Gastrocnemius medialis (tissue), 4 donors: ENCODE results near the gene ADAMTS15. TPM values are rescaled to one million over a fixed set of nuclear protein-coding genes. Genes with fewer than 3 reads are reported as not detected.
A peak's percentile ranks its signal among the peaks of the same experiment; 100 is the strongest.
"Not testable (repeated sequence)": the region's sequence is repeated elsewhere in the genome, so short reads cannot be mapped to it uniquely, and the experiment has no call there.

Experiments
- ATAC-seq, 2 donors: fragments of 150-250 bp; one replicate each; pipeline ENCODE4 v1.9.1; 2016
- DNase-seq, 2 donors: peaks; one replicate each; pipeline ENCODE4 v3.0.0-alpha.2; 2019
- H3K27ac ChIP-seq, 4 donors: fragments of 200-600 bp; sonication (generic); 1 replicate in 1 of 4; 2 replicates in 3 of 4; pipeline ENCODE4 v1.5.1; 2016 to 2018; ENCODE audit warnings: mild to moderate bottlenecking in 2 of 4, moderate library complexity in 1 of 4
- H3K27me3 ChIP-seq, 3 donors: fragments of 200-600 bp; sonication (generic) in 2 of 3; 1 replicate in 1 of 3; 2 replicates in 2 of 3; pipeline versions ENCODE4 v1.5.1 to v1.6.0; 2016 to 2019; ENCODE audit warnings: mild to moderate bottlenecking in 1 of 3, moderate library complexity in 1 of 3
- H3K36me3 ChIP-seq, 2 donors: fragments of 200-600 bp; sonication (generic) in 1 of 2; one replicate each; pipeline ENCODE4 v1.5.1; 2017 to 2018
- H3K4me1 ChIP-seq, 2 donors: fragments of 200-600 bp; sonication (generic) in 1 of 2; one replicate each; pipeline ENCODE4 v1.5.1; 2016 to 2017; ENCODE audit warnings: mild to moderate bottlenecking in 2 of 2
- H3K4me3 ChIP-seq, 4 donors: fragments of 200-600 bp; sonication (generic) in 3 of 4; 1 replicate in 1 of 4; 2 replicates in 3 of 4; pipeline ENCODE4 v1.5.1; 2016 to 2019; ENCODE audit warnings: mild to moderate bottlenecking in 2 of 4
- H3K9me3 ChIP-seq, 3 donors: fragments of 200-600 bp; sonication (generic) in 2 of 3; 1 replicate in 1 of 3; 2 replicates in 2 of 3; pipeline ENCODE4 v1.5.1; 2016 to 2019
- POLR2A ChIP-seq, 2 donors: fragments of 450-650 bp; IDR thresholded peaks; one replicate each; pipeline ENCODE4 v1.6.1; 2017; ENCODE audit warnings: antibody characterized with exemption in 2 of 2, mild to moderate bottlenecking in 2 of 2, moderate library complexity in 2 of 2
- in situ Hi-C, 4 donors: fragments of 200-750 bp; cut with MboI; loops; one replicate each; pipeline versions ENCODE4 v1.15.0 to v1.8.0; 2017; ENCODE audit warnings: low sequenced_read_pairs in 4 of 4
- intact Hi-C: fragments of 100-400 bp; cut with DNase I; formaldehyde crosslinking; loops from one replicate; pipeline ENCODE4 v1.15.1; 2023; ENCODE audit warnings: low total_unique reads
- total RNA-seq, 4 donors: library from RNA; depleted of rRNA; stranded (reverse); fragments of >200 nt; gene quantifications; one replicate each; pipeline versions ENCODE4 v1.1.0 to v1.2.3, GENCODE V29; 2016
- TF ChIP-seq, protein P1 (sequence below), 5 experiments: fragments of 450-650 bp in 3 of 5; fragments of 200-600 bp in 2 of 5; sonication (generic) in 2 of 5; IDR thresholded peaks in 4 of 5; conservative IDR thresholded peaks in 1 of 5; 1 replicate in 4 of 5; 2 replicates in 1 of 5; pipeline ENCODE4 v1.5.1; 2016 to 2019; ENCODE audit warnings: antibody characterized with exemption in 5 of 5, mild to moderate bottlenecking in 3 of 5, moderate library complexity in 3 of 5

Gene ADAMTS15
- total RNA-seq, 4 donors from 2014 or later: 1.2 to 3.4 (median 1.9) TPM

DNA sequence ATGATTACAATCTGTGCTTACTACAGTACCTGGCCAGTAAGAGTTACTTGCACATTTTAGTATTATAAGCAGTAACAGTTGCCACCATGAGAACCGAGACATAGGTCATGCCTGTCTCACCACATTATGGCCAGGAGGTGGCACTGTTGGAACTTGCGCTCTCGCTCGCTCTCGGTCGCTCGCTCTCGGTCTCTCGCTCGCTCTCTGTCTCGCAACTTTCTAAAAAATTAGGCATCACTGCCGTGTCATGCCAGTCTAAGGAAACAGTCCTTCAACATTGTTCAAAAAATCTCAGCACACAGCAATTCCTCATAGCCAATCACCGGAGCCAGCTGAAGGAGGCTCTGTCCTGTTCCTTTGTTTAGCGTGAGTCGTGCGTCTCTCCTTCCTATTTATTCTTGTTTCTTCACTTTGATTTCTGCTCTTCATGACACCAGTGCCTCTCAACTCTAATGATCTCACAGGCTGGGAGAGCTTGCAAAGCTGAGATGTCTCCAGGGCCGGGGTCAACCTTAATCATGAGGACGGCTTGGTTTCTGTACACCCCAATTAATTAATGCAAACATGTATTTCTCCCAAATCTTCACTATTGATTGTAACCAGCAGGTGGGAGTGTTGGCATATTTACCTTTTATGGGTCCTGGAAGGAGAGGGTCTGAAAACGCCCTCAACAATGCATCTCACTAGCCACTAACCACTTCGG is 13.8 kb upstream of the ADAMTS15 start:
- ATAC-seq: peak; percentile 86 to 92
- H3K4me1 ChIP-seq: peaks cover 3 to 13% of the 10 kb centered on the region in 2 donors
- peak overlapping the region; percentile 47 to 70 (median 58) for H3K27ac ChIP-seq
- peak overlapping the region; percentile 50 to 73 (median 58) for H3K4me3 ChIP-seq
- intact Hi-C loops: loop anchor here (1.0 to 5.0 kb wide), 4 partner anchors 238 to 428 kb away; no protein-coding TSS in a partner anchor
- H3K9me3 ChIP-seq: no peaks in the 10 kb centered on the region
- in situ Hi-C loops: loop anchor here (5.0 to 25.0 kb wide), 5 partner anchors 228 to 460 kb away; no protein-coding TSS in a partner anchor
- peak; percentile 47 to 63 for DNase-seq
- no peaks in the 10 kb centered on the region for H3K36me3 ChIP-seq
- no peaks in the 10 kb centered on the region for H3K27me3 ChIP-seq
- TF ChIP-seq, protein P1, sequence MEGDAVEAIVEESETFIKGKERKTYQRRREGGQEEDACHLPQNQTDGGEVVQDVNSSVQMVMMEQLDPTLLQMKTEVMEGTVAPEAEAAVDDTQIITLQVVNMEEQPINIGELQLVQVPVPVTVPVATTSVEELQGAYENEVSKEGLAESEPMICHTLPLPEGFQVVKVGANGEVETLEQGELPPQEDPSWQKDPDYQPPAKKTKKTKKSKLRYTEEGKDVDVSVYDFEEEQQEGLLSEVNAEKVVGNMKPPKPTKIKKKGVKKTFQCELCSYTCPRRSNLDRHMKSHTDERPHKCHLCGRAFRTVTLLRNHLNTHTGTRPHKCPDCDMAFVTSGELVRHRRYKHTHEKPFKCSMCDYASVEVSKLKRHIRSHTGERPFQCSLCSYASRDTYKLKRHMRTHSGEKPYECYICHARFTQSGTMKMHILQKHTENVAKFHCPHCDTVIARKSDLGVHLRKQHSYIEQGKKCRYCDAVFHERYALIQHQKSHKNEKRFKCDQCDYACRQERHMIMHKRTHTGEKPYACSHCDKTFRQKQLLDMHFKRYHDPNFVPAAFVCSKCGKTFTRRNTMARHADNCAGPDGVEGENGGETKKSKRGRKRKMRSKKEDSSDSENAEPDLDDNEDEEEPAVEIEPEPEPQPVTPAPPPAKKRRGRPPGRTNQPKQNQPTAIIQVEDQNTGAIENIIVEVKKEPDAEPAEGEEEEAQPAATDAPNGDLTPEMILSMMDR (IDR thresholded peaks at IDR 0.05 in 4 of 5, conservative IDR thresholded peaks at IDR 0.05 in 1 of 5): peak; percentile 66 to 89 (median 84)
- TF ChIP-seq POLR2A (IDR thresholded peaks at IDR 0.05): no peak

DNA sequence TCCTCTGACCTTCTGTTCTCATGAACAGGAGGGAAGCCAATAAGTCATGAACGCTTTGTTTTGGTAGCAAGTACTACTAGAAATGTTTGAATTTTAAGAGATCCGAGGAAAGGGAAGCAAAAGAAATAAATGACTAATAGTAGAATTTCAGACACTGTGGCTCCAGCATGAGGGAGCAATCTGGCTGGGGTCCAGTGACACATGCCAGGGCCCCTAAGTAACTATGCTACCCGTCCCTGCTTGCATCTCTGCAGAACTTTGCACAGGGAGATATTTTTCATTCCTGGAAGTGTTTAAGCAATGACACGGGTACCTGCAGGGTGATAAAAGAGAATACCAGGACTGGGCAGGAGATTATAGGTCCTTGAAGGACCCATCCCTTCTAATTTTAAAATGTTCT is 12.8 kb upstream of the ADAMTS15 start:
- Histone ChIP-seq H3K27ac (peak overlapping the region in 1 of 4 donors; percentile 37), H3K4me3 (no peak overlapping the region), H3K27me3 (no peaks in the 10 kb centered on the region), H3K9me3 (no peaks in the 10 kb centered on the region), H3K4me1 (peaks cover 3 to 13% of the 10 kb centered on the region in 2 donors), H3K36me3 (no peaks in the 10 kb centered on the region)
- intact Hi-C loops: loop anchor here (5.0 kb wide), 2 partner anchors 237 to 282 kb away; no protein-coding TSS in a partner anchor
- in situ Hi-C loops: loop anchor here (5.0 to 25.0 kb wide), 5 partner anchors 227 to 459 kb away; no protein-coding TSS in a partner anchor
- no peak for DNase-seq
- ATAC-seq: no peak
- TF ChIP-seq, protein P1 (IDR thresholded peaks at IDR 0.05 in 4 of 5, conservative IDR thresholded peaks at IDR 0.05 in 1 of 5): no peak
- TF ChIP-seq POLR2A (IDR thresholded peaks at IDR 0.05): no peak

DNA sequence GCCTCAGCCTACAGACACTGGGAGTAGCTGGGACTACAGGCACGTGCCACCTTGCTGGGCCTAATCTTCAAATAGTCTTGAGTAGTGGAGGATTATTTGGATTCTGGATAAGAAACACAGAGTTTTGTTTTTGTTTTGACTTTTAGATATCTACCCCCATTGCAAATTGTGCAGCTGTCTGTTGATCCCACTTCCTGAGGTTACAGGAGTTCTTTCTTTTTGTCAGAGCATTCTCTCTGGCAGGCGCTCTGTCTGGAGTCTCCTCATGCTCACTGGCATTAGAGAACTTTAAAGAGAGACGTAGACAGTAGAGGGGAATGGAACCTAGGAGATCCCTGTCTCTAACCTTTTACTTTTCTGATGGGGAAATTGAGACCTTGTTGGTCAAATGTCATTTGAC is 12.3 kb upstream of the ADAMTS15 start:
- ATAC-seq (no peak), DNase-seq (no peak)
- in situ Hi-C loops: loop anchor here (5.0 to 25.0 kb wide), 5 partner anchors 226 to 459 kb away; no protein-coding TSS in a partner anchor
- TF ChIP-seq, protein P1 (IDR thresholded peaks at IDR 0.05 in 4 of 5, conservative IDR thresholded peaks at IDR 0.05 in 1 of 5): no peak
- Histone ChIP-seq H3K9me3 (no peaks in the 10 kb centered on the region), H3K4me1 (peaks cover 3 to 13% of the 10 kb centered on the region in 2 donors), H3K4me3 (no peak overlapping the region), H3K36me3 (no peaks in the 10 kb centered on the region), H3K27ac (peak overlapping the region in 1 of 4 donors; percentile 37), H3K27me3 (no peaks in the 10 kb centered on the region)
- intact Hi-C loops: loop anchor here (5.0 kb wide), 2 partner anchors 236 to 281 kb away; no protein-coding TSS in a partner anchor

DNA sequence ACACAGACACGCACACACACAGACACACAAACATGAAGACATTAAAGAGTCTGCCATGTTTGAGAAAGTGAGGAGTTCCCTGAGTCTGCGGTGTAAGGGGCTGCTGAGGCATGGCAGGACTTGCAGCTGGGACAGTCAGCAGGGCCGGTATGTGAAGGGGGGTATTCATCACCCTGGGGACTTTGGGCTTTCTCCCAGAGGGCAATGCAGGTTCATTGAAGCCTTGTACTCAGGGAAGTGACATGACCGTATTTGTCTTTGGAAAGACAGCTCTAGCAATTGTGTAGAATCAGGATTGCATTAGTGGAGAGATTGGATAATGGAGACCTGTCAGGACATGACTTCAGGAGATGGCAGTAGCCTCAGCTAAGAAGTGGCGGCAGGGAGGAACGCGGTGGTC is 10.6 kb upstream of the ADAMTS15 start:
- in situ Hi-C loops: loop anchor here (5.0 to 25.0 kb wide), 5 partner anchors 224 to 457 kb away; no protein-coding TSS in a partner anchor
- H3K4me1 ChIP-seq: peaks cover 3 to 11% of the 10 kb centered on the region in 2 donors
- DNase-seq (no peak), ATAC-seq (no peak)
- H3K27ac ChIP-seq: no peak overlapping the region
- intact Hi-C loops: loop anchor here (5.0 kb wide), 2 partner anchors 234 to 279 kb away; no protein-coding TSS in a partner anchor
- no peaks in the 10 kb centered on the region for H3K9me3 ChIP-seq
- TF ChIP-seq, protein P1 (IDR thresholded peaks at IDR 0.05 in 4 of 5, conservative IDR thresholded peaks at IDR 0.05 in 1 of 5): no peak
- no peak for TF ChIP-seq POLR2A (IDR thresholded peaks at IDR 0.05)
- H3K4me3 ChIP-seq: no peak overlapping the region
- no peaks in the 10 kb centered on the region for H3K36me3 ChIP-seq
- no peaks in the 10 kb centered on the region for H3K27me3 ChIP-seq

DNA sequence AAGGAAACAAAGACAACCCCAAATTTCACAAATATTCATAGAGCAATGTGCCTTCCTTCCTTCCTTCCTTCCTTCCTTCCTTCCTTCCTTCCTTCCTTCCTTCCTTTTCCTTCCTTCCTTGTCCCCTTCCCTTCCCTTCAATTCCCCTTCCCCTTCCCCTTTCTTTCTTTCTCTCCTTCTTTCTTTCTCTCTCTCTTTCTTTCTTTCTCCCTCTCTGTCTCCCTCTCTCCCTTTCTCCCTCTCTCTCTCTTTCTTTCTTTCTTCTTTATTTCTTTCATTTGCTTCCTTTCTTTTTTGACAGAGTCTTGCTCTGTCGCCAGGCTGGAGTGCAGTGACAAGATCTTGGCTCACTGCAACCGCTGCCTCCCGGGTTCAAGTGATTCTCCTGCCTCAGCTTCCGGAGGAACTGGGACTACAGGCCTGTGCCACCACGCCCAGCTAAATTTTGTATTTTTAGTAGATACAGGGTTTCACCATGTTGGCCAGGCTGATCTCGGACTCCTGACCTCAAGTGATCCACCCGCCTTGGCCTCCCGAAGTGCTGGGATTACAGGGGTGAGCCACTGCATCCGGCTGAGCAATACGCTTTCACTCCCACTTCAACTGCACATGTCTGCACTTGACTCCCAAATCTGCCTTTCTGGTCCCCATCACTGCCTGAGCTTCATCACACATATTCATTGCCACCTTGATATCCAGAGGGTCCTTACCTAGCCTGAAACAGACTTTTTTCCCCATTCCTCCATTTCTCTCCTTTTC is 9.9 kb upstream of the ADAMTS15 start:
- not testable (repeated sequence) for H3K9me3 ChIP-seq, H3K27me3 ChIP-seq, H3K36me3 ChIP-seq, DNase-seq, H3K4me3 ChIP-seq, ATAC-seq, H3K27ac ChIP-seq
- intact Hi-C loops (loop anchor here (5.0 kb wide), 2 partner anchors 234 to 279 kb away; no protein-coding TSS in a partner anchor), in situ Hi-C loops (loop anchor here (5.0 to 25.0 kb wide), 5 partner anchors 224 to 456 kb away; no protein-coding TSS in a partner anchor)
- peaks cover 3 to 11% of the 10 kb centered on the region in 2 donors for H3K4me1 ChIP-seq
